Frontal cortex (tissue), 4 donors: Measurements from ENCODE around the gene SZT2. TPM values are rescaled to one million over a fixed set of nuclear protein-coding genes. Genes with fewer than 3 reads are reported as not detected.

Experiments used
- DNase-seq, 2 donors: peaks; one replicate each; pipeline ENCODE4 v3.0.0; 2012; ENCODE audit warnings: low spot score in 2 of 2
- FAIRE-seq: peaks from 2 replicates; lab custom pipeline; 2012; peaks lifted over from hg19 to GRCh38; lab: Jason Lieb, UNC
- total RNA-seq: library from RNA; depleted of rRNA; stranded (reverse); fragments of >200 nt; gene quantifications from one replicate; pipeline ENCODE4 v1.2.3, GENCODE V29; 2014
- donor health status: control.
- donor health status: control.
- donor health status: control.

Gene SZT2
- total RNA-seq, 1 donor from 2014 or later, result 19.2 TPM

DNA sequence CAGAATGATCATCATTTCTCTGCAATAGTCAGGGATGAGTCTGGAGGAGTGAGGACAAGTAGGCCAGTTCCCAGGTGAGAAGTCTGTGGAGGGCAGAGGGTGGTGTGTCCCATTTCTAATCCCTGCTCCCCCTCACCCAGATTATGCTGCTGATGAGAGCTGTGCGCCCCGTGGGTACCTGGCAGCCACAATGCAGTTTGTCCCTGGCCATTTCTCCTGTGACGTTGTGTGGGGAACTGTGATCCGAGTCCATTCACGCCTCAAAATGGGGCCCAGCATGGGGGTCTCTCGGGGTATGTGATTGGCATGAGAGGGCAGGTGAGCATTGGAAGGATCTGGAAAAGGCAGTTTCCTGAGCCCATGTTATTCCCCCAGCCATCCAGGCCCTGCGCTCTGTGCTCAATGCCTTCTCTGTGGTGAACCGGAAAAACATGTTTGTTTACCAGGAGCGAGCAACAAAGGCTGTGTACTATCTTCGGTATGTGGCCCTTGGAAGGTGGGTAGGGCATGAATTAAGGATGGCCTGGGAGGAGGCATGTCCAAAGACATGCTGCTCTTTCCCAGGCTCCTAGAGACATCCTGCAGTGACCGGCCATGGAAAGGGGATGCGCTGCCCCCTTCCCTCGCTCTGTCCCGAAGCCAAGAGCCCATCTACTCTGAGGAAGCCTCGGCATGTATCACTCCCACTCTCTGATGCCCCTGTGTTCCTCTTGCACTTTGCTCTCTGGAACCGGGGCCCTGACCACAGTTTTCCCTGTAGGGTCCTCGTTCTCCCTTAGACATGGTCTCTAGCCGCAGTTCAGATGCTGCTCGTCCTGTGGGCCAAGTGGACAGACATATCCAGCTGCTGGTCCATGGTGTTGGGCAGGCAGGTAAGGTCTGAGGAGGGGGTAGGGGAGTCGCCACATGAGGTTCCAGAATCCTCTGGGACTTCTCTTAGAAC is 47.6 kb downstream of the SZT2 start:
- no peak for FAIRE-seq
- DNase-seq, result no peak

DNA sequence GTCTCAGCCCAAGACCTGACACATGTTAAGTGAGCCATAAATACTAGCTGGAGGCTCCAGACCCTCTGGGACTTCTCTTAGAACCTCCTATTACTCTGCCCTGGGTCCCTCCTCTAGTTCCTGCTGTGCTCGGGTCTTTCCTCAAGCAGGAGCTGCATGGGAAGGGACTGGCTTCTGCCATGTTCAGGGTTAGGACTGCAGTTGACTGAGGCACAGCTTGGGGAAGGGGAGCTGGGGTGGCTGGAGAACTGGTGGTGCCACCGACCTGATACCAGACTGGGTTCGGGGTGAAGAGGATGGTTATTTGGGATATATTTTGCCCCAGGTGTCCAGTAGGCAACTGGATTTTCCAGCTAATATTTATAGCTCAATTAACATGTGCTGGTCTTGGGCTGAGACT is 48.3 kb downstream of the SZT2 start:
- no peak for FAIRE-seq
- DNase-seq, result no peak

DNA sequence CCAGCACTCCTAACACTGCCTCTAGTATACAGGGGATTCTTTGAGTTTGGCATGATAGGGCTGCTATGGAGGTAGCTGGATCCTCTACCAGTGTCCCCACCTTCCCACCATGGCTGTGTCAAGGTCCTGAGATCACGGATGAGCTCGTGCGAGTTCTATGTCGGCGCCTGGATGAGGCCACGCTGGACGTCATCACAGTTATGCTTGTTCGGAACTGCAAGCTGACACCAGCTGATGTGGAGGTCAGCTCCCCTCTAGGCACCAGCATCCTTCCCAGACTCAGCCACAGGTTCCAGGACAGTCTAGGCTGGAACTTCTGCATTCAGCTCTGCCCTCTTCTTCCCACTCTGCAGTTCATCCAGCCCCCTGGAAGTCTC is 48.9 kb downstream of the SZT2 start:
- DNase-seq (no peak), FAIRE-seq (no peak)

DNA sequence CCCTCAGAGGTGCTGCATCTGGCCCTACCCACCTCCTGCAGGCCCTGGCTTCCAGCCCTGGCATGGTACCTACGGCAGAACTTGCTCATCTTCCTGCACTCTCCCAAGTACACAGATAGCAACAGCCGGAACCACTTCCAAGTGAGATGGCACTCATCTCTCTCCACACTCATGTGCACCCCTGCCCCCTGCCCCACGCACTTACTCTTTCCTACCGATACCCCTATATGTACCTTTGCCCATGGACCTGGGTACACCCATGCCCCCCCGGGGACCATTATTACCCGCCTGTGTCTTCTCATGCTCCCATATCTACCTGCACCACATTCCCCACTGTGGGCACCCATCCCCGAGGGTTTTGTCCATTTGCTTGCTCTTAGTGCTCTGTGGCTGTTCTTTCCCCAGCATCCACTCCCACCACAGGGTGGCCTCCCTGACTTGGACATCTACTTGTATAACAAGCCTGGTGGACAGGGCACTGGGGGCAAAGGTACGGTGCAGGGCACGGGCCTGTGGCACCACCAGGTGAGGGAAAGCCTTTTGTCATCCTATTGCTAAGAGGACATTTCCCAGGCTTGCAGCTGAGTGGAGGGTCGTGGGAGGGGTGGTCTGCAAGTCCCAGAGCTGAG is 49.4 kb downstream of the SZT2 start:
- FAIRE-seq (no peak), DNase-seq (no peak)

DNA sequence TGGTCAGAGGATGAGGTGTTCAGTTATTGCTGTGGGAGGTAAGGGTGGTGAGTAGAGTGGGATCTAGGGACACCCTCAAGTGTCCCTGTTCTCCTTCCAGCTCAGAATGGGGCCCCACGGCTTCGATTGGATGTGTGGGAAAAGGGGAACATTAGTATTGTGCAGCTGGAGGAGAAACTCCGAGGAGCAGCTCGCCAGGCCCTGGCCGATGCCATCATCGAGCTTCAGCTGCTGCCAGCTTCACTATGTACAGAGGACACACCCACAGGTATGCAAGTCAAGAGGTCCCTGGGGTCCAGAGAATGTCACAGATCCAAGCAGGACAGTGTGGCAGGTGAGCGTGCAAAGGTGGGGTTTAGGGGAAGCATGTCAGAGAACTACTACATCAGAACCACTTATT is 50.1 kb downstream of the SZT2 start:
- DNase-seq, result no peak
- FAIRE-seq, result no peak

DNA sequence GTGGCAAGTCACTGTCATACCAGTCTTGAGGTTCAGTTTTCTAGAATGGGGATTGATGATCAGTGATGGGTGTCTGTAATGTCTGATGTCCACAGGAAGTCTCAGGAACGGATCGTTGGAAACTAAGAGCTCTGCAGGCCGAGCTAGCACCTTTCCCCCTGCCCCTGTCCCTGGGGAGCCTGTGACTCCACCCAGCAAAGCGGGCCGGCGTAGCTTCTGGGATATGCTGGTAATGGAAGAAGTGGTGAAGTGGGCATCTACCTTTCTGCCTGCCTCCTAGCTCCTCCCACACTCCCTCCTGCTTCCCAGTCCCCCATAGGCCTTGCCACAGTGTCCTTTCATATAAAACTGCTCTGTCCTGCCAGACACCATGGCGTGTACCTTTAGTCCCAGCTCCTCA is 50.7 kb downstream of the SZT2 start:
- DNase-seq (no peak), FAIRE-seq (no peak)

DNA sequence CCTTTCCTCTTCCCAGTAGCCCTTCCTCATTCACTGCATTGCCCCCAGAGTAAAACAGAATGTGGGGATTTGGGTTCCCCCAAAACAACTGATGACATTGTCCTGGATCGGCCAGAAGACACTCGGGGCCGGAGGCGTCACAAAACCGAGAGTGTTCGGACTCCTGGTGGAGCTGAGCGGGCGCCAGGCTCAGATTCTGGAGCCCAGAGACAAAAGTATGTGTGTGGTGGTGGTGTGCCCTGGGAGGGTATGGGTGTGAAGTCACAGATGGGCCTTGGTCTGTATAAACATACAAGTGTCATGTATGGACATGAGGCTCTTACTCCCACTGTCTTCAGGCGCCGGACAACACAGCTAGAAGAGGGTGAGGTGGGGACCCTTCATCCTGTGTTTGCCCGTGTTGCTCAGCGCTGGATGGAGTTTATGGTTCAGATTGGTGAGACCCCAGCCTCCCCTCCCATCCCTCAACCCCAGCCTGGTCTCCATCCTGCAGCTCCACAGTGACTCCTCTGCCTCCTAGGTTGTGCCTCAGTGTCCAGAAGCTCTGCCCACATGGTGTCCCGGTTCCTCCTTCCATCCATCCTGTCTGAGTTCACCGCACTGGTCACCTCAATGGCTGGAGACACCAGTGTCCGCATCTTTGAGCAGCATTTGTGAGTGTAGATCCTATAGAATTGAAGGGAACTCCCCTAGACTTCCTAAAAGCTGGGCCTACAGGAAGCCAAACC is 51.6 kb downstream of the SZT2 start:
- no peak for FAIRE-seq
- no peak for DNase-seq

DNA sequence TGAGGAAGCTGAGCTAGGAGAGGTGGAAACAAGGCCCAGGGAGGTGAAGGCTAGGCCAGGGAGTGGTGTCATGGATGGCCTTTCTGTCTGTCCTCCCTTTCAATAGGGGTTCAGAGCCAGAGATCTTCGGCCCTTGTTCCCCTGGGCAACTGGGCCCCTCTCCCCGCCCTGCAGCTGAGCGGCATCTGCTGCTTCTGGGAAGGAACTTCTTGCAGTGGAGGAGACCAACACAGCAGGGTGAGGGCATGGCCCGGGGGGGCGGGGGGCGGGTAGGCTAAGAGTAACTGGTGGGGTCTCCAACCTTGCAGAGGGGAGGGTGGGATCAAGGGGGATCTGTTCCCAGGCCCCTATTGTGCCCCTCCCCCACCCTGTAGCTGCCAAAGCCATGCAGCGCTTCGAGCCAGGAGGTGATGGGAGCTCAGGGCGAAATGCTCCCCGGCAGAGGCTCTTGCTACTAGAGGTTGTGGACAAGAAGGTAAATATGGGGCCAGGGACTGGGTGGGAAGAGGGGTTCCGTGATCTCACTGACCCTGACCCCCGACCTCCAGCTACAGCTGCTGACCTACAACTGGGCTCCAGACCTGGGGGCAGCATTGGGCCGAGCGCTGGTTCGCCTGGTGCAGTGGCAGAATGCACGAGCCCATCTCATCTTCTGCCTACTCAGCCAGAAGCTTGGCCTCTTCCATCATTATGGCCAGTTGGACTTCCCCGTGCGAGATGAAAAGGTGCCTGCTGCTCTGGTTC is 52.4 kb downstream of the SZT2 start:
- DNase-seq (no peak), FAIRE-seq (no peak)

DNA sequence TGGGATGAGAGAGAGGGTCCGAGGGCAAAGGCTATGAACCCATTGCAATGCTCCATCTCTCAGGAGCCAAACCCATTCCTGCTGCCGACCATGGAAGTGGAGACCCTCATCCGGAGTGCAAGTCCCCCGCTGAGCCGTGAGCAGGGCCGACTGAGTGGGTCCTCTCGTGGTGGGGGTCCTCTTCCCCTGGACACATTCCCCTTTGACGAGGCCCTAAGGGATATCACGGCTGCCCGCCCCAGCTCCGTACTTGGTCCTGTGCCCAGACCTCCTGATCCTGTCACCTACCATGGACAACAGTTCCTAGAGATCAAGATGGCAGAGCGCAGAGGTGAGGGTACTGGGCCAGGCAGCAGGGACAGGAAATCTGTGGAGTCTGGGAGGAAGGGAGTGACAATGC is 53.1 kb downstream of the SZT2 start:
- FAIRE-seq (no peak), DNase-seq (no peak)

DNA sequence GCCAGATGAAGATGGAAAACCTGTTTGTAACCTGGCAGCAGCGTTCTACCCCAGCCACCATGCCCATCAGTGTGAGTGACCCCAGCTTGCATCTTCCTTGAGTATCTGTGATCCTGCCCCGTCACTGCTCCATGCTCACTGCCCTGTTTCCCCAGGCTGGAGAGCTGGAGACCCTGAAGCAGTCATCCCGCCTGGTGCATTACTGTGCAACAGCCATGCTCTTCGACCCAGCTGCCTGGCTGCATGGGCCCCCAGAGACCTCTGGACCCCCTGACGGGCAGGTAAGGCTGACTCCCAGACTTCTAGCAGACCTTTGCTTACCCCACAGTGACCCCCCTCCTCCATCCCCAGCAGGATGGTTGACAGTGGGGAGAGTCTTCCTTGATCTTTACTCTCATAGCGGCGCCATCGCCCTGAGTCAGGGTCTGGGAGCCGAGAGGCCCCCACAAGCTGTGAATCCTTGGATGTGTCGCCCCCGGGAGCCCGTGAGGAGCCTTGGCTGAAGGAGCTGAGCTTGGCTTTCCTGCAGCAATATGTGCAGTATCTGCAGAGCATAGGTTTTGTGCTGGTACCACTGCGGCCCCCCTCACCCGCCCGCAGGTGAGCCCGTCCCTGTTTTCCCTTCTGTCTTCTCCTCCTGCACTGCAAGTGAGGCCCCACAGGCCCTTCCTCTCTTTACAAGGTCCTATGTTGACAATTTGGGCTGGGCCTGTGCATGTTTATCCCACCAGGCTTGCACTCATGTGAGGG is 53.7 kb downstream of the SZT2 start:
- FAIRE-seq (no peak), DNase-seq (no peak)

DNA sequence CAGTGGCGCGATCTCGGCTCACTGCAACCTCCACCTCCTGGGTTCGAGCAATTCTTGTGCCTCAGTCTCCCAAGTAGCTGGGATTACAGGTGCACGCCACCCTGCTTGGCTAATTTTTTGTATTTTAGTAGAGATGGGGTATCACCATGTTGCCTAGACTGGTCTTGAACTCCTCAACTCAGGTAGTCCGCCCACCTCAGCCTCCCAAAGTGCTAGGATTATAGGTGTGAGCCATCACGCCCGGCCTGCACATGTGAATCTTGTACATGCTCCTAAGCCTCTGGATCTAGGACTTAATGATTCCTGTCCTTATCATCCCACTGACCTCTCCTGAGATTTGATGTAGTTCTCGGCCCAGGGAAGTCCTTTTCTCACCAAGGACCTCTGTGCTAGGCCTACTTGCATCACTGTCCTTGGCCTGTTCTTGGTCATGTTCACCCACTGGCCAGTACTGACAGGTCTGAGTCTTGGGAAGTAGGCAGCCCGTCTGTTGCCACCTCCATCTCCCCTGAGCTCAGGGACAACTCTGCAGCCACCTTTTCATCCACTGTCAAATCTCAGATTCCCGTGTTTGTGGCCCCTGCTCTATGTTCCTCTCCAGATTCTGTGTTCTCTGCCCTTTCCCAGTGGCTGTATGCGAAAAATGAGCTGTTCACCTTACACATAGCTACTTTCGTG is 54.6 kb downstream of the SZT2 start:
- FAIRE-seq (no peak), DNase-seq (no peak)

DNA sequence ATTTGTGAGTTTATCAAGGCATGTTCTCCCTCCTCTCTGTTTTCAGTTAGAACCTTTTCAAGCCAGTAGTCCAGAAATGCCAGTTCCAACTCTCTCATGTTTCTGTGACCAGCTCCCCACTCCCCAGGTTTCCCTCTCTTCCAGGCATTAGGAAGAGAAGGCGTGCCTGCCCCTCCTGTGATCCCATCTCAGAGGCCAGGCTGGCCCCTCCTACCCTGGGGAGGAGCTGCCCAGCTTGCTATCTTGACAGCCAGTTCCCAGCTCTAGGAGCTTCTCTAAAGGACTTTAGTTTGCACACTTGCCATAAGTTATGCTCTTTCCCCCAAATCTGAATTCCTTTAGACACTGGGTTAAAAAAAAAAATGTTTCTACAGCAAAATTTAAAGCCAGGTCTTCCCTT is 55.1 kb downstream of the SZT2 start:
- FAIRE-seq (no peak), DNase-seq (no peak)

DNA sequence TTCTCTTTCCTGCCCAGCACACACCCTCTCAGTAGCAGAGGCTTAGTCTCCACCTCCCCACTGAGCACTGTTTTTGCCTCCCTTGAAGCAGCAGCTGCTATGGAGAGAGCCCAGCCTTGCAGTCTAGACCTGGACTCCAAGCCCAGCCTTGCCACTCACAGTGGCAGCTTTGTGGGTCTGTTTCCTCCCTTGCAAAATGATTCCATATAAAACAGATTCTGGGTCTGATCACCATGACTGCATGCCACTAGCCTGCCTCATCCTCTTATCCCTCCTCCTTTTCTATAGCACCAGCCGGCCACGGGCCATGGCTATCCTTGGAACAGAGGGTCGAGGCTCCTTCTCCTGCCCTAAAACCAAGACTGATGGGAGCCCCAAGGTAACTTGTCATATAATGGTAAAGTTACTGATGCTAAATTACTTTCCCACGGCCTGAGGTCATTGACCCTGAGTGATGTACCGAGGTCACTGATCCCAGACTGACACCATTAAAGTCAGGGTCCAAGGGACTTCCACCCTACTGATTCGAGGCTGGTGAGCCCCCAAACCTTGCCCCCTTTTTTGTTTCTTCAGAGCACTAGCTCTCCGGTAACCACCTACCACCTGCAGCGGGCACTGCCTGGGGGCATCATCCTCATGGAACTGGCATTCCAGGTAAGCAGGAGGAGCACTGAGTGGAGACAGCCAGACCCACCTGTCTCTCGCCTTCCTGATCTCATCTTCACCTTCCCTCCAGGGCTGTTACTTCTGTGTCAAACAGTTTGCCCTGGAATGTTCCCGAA is 56.1 kb downstream of the SZT2 start:
- FAIRE-seq (no peak), DNase-seq (no peak)

DNA sequence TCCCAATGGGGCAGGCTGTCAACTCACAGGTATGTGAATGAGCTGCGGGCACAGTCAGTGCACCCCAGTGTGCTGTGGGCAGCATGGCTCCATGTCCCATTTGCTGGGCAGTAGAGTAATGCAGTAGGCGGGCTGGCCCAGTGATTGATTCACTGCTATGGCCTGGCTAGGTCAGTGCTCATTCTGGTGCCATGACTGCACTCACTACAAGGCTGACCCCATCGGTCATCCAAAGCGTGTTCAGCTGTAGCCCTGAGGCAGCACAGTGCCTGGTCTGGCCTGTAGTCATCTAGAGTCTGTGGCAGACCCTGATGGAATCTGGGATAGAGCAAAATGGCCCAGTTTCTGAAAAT is 56.7 kb downstream of the SZT2 start:
- FAIRE-seq (no peak), DNase-seq (no peak)

DNA sequence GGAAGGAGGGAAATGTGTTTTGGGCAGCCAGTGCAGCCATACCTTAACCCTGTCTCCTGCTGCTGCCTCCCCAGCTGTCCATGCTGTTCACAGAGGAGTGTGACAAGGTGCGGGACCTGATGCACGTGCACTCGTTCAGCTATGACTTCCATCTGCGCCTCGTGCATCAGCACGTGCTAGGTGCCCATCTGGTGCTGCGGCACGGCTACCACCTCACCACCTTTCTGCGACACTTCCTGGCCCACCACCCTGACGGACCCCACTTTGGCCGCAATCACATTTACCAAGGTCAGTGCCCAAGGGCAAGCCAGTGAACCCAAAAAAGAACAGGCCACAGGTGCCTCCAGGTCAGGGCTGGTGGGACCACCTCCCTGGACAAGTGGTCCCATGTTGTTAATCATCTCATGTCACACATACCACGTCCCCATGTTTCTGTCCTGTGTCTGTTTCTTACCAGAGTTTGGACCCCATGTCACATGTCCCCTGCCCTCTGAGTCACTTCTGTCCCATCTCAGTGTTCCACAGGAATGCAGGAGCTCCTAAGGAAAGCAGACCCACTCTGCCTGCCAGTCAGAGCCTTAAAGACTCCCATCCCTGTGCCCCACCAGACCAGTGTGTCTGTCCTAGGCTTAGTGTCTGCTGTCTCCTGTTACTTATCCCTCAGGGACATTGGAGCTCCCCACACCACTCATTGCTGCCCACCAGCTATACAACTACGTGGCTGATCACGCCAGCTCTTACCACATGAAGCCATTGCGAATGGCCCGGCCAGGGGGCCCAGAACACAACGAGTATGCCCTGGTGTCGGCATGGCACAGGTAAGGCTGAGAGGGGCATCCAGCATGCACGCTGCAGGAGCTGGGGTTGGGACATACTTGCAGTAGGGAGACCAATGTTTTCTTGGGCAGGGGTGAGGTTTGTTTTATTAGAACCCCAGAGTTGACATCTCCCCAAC is 57.5 kb downstream of the SZT2 start:
- DNase-seq, result no peak
- no peak for FAIRE-seq

DNA sequence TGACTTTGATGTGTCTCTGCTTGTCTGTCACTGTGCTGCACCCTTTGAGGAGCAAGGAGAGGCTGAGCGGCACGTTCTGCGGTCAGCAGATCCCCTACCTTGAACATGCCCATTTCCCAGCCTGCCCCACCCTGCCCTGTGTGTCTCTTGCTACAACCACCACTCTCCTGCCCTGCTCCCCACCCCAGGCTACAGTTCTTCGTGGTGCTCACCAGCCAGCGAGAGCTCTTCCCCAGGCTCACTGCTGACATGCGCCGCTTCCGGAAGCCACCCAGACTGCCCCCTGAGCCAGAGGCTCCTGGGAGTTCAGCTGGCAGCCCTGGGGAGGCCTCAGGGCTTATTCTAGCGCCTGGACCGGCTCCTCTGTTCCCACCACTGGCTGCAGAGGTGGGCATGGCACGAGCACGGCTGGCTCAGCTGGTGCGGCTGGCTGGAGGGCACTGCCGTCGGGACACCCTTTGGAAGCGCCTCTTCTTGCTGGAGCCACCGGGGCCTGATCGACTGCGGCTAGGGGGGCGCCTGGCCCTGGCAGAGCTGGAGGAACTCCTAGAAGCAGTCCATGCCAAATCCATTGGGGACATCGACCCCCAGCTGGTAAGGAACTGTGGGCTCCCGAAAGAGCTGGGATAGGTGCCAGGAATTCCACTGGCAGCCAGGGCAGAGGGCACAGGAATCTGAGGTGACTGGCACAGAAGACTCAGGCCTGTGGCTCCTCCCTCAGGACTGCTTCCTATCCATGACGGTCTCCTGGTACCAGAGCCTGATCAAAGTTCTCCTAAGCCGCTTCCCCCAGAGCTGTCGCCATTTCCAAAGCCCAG is 58.4 kb downstream of the SZT2 start:
- no peak for FAIRE-seq
- DNase-seq, result no peak
